Epithelial cell of esophagus (primary cell): ENCODE measurements around the gene KBTBD2.
A peak's percentile ranks its signal among the peaks of the same experiment; 100 is the strongest.

Experiments used
- DNase-seq: peaks from one replicate; pipeline ENCODE4 v3.0.0; 2010; ENCODE audit warnings: low read depth
- H3K4me3 ChIP-seq: 2 replicates; pipeline ENCODE4 v1.5.1; 2011; ENCODE audit warnings: mild to moderate bottlenecking, low read length, control low read depth
- CTCF ChIP-seq: IDR thresholded peaks from 2 replicates; pipeline ENCODE4 v1.5.1; 2011; ENCODE audit warnings: low read depth, mild to moderate bottlenecking, low read length, control low read depth, inconsistent platforms; ENCODE audit not compliant: insufficient read depth; ENCODE audit errors: missing control alignments

The KBTBD2 gene

GRCh38 chr7:32891043-32891799 is at the start of gene KBTBD2:
Gene KBTBD2, minus strand, starts transcription at chr7:32891760. Its CDS starts 12,156 bp downstream, at chr7:32879604.
- H3K4me3 ChIP-seq: peak within 1 kb of the TSS; percentile 84
- no peak for TF ChIP-seq CTCF
- DNase-seq: peak; percentile 84

- DNase-seq: no peak
- peak overlapping the region; percentile 75 for H3K4me3 ChIP-seq
- no peak for TF ChIP-seq CTCF
These were observed 49.6 kb upstream of the KBTBD2 start for GRCh38 chr7:32941181-32941580.

- no peak for DNase-seq
- no peak for TF ChIP-seq CTCF
These were observed 46.0 kb upstream of the KBTBD2 start for GRCh38 chr7:32937344-32938174.

GRCh38 chr7:32936689-32937088 is 45.1 kb upstream of the KBTBD2 start:
- no peak for TF ChIP-seq CTCF
- no peak for DNase-seq
- H3K4me3 ChIP-seq: no peak overlapping the region

More at GRCh38 chr7:32937344-32938174, 46.0 kb upstream of the KBTBD2 start:
- no peak overlapping the region for H3K4me3 ChIP-seq

GRCh38 chr7:32935558-32935957 is 44.0 kb upstream of the KBTBD2 start:
- H3K4me3 ChIP-seq: no peak overlapping the region
- no peak for TF ChIP-seq CTCF
- no peak for DNase-seq

GRCh38 chr7:32930378-32930777 is 38.8 kb upstream of the KBTBD2 start:
- DNase-seq: no peak
- H3K4me3 ChIP-seq: no peak overlapping the region
- TF ChIP-seq CTCF: no peak
